Liver (tissue), 3 donors: ENCODE measurements around the gene ZNF532.

Experiments used
- ATF3 ChIP-seq: IDR thresholded peaks from 2 replicates; pipeline ENCODE4 v1.6.1; 2016; ENCODE audit warnings: antibody characterized with exemption
- CTCF ChIP-seq: fragments of 150-350 bp; IDR thresholded peaks from 2 replicates; pipeline ENCODE4 v1.5.1; 2017; ENCODE audit warnings: improper control_type of control experiment, low read depth, low read length; ENCODE audit not compliant: missing input control
- EGR1 ChIP-seq, 2 donors: IDR thresholded peaks; 2 replicates each; pipeline ENCODE4 v1.6.1; 2016 to 2018; ENCODE audit warnings: antibody characterized with exemption in 2 of 2, low read depth in 2 of 2
- FOXA1 ChIP-seq: IDR thresholded peaks from 2 replicates; pipeline ENCODE4 v1.6.1; 2016; ENCODE audit warnings: antibody characterized with exemption
- GABPA ChIP-seq, 2 donors: IDR thresholded peaks in 1 of 2; conservative IDR thresholded peaks in 1 of 2; 2 replicates each; pipeline ENCODE4 v1.6.1; 2016; ENCODE audit warnings: antibody characterized with exemption in 2 of 2, mild to moderate bottlenecking in 1 of 2, moderate library complexity in 1 of 2
- HNF4G ChIP-seq: IDR thresholded peaks from 2 replicates; pipeline ENCODE4 v1.6.1; 2016; ENCODE audit warnings: antibody characterized with exemption
- JUND ChIP-seq, 2 donors: IDR thresholded peaks; 2 replicates each; pipeline ENCODE4 v1.6.1; 2016; ENCODE audit warnings: antibody characterized with exemption in 2 of 2
- MAX ChIP-seq: IDR thresholded peaks from 2 replicates; pipeline ENCODE4 v1.6.1; 2016; ENCODE audit warnings: antibody characterized with exemption
- RAD21 ChIP-seq, 2 donors: IDR thresholded peaks; 2 replicates each; pipeline ENCODE4 v1.6.1; 2016; ENCODE audit warnings: antibody characterized with exemption in 2 of 2, mild to moderate bottlenecking in 2 of 2
- REST ChIP-seq: IDR thresholded peaks from 2 replicates; pipeline ENCODE4 v1.6.1; 2016; ENCODE audit warnings: antibody characterized with exemption, mild to moderate bottlenecking
- SP1 ChIP-seq: IDR thresholded peaks from 2 replicates; pipeline ENCODE4 v1.6.1; 2018; ENCODE audit warnings: antibody characterized with exemption, mild to moderate bottlenecking
- TAF1 ChIP-seq: conservative IDR thresholded peaks from 2 replicates; pipeline ENCODE4 v1.6.1; 2016; ENCODE audit warnings: antibody characterized with exemption, mild to moderate bottlenecking
- YY1 ChIP-seq: IDR thresholded peaks from 2 replicates; pipeline ENCODE4 v1.6.1; 2016; ENCODE audit warnings: antibody characterized with exemption, mild to moderate bottlenecking
- donor health status: healthy.
- donor health status: healthy.

GRCh38 chr18:58998401-58999203, 133.9 kb downstream of the ZNF532 start:
- TF ChIP-seq CTCF (no peak), ATF3 (no peak), YY1 (no peak), REST (no peak), HNF4G (no peak), FOXA1 (no peak), JUND (IDR thresholded peaks at IDR 0.05) (no peak), MAX (no peak), EGR1 (IDR thresholded peaks at IDR 0.05; ENCODE audit: low read depth in 2 of 2) (no peak), TAF1 (no peak), GABPA (IDR thresholded peaks at IDR 0.05 in 1 of 2, conservative IDR thresholded peaks at IDR 0.05 in 1 of 2) (no peak), RAD21 (IDR thresholded peaks at IDR 0.05) (no peak), SP1 (peak; percentile 25)
